ENCODE measurements around the gene RD3L. TPM values are rescaled to one million over a fixed set of nuclear protein-coding genes. Genes with fewer than 3 reads are reported as not detected.

RD3L gene
- polyA plus RNA-seq, 2 donors, result not detected

- no peak overlapping the region for H3K4me3 ChIP-seq (ENCODE audit: low read depth in 1 of 2, low read length in 2 of 2)
- peaks cover 0 to 19% of the 10 kb centered on the region in 2 donors for H3K36me3 ChIP-seq (ENCODE audit: control insufficient read depth in 2 of 2, insufficient read depth in 2 of 2, low read length in 1 of 2)
- WGBS, 2 donors, result 89 to 92% methylated on average over 6 of the region's 6 CpGs
- H3K9me3 ChIP-seq (ENCODE audit: control insufficient read depth in 2 of 2, insufficient read depth in 1 of 2, low read depth in 1 of 2, low read length in 1 of 2), result no peaks in the 10 kb centered on the region
- no peak overlapping the region for H3K27ac ChIP-seq (ENCODE audit: low read depth in 2 of 2, low read length in 1 of 2)
- no peaks in the 10 kb centered on the region for H3K27me3 ChIP-seq (ENCODE audit: control insufficient read depth in 1 of 2, insufficient read depth in 2 of 2, low read length in 2 of 2)
- no peaks in the 10 kb centered on the region for H3K4me1 ChIP-seq (ENCODE audit: control insufficient read depth in 2 of 2, insufficient read depth in 2 of 2, low read length in 1 of 2)
Observed at GRCh38 chr14:103915616-103916015, 26.7 kb downstream of the RD3L start.

- H3K27me3 ChIP-seq (ENCODE audit: control insufficient read depth in 1 of 2, insufficient read depth in 2 of 2, low read length in 2 of 2), result no peaks in the 10 kb centered on the region
- H3K36me3 ChIP-seq (ENCODE audit: control insufficient read depth in 2 of 2, insufficient read depth in 2 of 2, low read length in 1 of 2), result peaks cover 0 to 11% of the 10 kb centered on the region in 2 donors
- H3K4me1 ChIP-seq (ENCODE audit: control insufficient read depth in 2 of 2, insufficient read depth in 2 of 2, low read length in 1 of 2), result peaks cover 1 to 5% of the 10 kb centered on the region in 2 donors
- WGBS, 2 donors, result 78 to 79% methylated on average over 6 of the region's 6 CpGs
- no peaks in the 10 kb centered on the region for H3K9me3 ChIP-seq (ENCODE audit: control insufficient read depth in 2 of 2, insufficient read depth in 1 of 2, low read depth in 1 of 2, low read length in 1 of 2)
- no peak overlapping the region for H3K27ac ChIP-seq (ENCODE audit: low read depth in 2 of 2, low read length in 1 of 2)
- no peak overlapping the region for H3K4me3 ChIP-seq (ENCODE audit: low read depth in 1 of 2, low read length in 2 of 2)
Observed at GRCh38 chr14:103910984-103911383, 31.3 kb downstream of the RD3L start.

- peaks cover 0 to 11% of the 10 kb centered on the region in 2 donors for H3K36me3 ChIP-seq (ENCODE audit: control insufficient read depth in 2 of 2, insufficient read depth in 2 of 2, low read length in 1 of 2)
- peaks cover 1 to 5% of the 10 kb centered on the region in 2 donors for H3K4me1 ChIP-seq (ENCODE audit: control insufficient read depth in 2 of 2, insufficient read depth in 2 of 2, low read length in 1 of 2)
- no peaks in the 10 kb centered on the region for H3K27me3 ChIP-seq (ENCODE audit: control insufficient read depth in 1 of 2, insufficient read depth in 2 of 2, low read length in 2 of 2)
- H3K4me3 ChIP-seq (ENCODE audit: low read depth in 1 of 2, low read length in 2 of 2), result no peak overlapping the region
- no peaks in the 10 kb centered on the region for H3K9me3 ChIP-seq (ENCODE audit: control insufficient read depth in 2 of 2, insufficient read depth in 1 of 2, low read depth in 1 of 2, low read length in 1 of 2)
- H3K27ac ChIP-seq (ENCODE audit: low read depth in 2 of 2, low read length in 1 of 2), result peak overlapping the region; percentile 32 to 83
- 22 to 25% methylated on average over 20 of the region's 20 CpGs for WGBS, 2 donors
Observed at GRCh38 chr14:103910262-103910935, 31.9 kb downstream of the RD3L start.

GRCh38 chr14:103909531-103910261 is 32.6 kb downstream of the RD3L start:
- Histone ChIP-seq H3K4me1 (ENCODE audit: control insufficient read depth in 2 of 2, insufficient read depth in 2 of 2, low read length in 1 of 2) (peaks cover 1 to 5% of the 10 kb centered on the region in 2 donors), H3K27me3 (ENCODE audit: control insufficient read depth in 1 of 2, insufficient read depth in 2 of 2, low read length in 2 of 2) (no peaks in the 10 kb centered on the region), H3K4me3 (ENCODE audit: low read depth in 1 of 2, low read length in 2 of 2) (no peak overlapping the region), H3K36me3 (ENCODE audit: control insufficient read depth in 2 of 2, insufficient read depth in 2 of 2, low read length in 1 of 2) (peaks cover 0 to 11% of the 10 kb centered on the region in 2 donors), H3K27ac (ENCODE audit: low read depth in 2 of 2, low read length in 1 of 2) (peak overlapping the region; percentile 32 to 83), H3K9me3 (ENCODE audit: control insufficient read depth in 2 of 2, insufficient read depth in 1 of 2, low read depth in 1 of 2, low read length in 1 of 2) (no peaks in the 10 kb centered on the region)
- 71 to 73% methylated on average over 26 of the region's 26 CpGs for WGBS, 2 donors

GRCh38 chr14:103908580-103908979 is 33.7 kb downstream of the RD3L start:
- H3K9me3 ChIP-seq (ENCODE audit: control insufficient read depth in 2 of 2, insufficient read depth in 1 of 2, low read depth in 1 of 2, low read length in 1 of 2), result no peaks in the 10 kb centered on the region
- H3K4me3 ChIP-seq (ENCODE audit: low read depth in 1 of 2, low read length in 2 of 2), result no peak overlapping the region
- H3K36me3 ChIP-seq (ENCODE audit: control insufficient read depth in 2 of 2, insufficient read depth in 2 of 2, low read length in 1 of 2), result peaks cover 0 to 11% of the 10 kb centered on the region in 2 donors
- H3K27me3 ChIP-seq (ENCODE audit: control insufficient read depth in 1 of 2, insufficient read depth in 2 of 2, low read length in 2 of 2), result no peaks in the 10 kb centered on the region
- H3K27ac ChIP-seq (ENCODE audit: low read depth in 2 of 2, low read length in 1 of 2), result no peak overlapping the region
- H3K4me1 ChIP-seq (ENCODE audit: control insufficient read depth in 2 of 2, insufficient read depth in 2 of 2, low read length in 1 of 2), result peaks cover 1 to 5% of the 10 kb centered on the region in 2 donors
- 87 to 89% methylated on average over 4 of the region's 4 CpGs for WGBS, 2 donors

- H3K9me3 ChIP-seq (ENCODE audit: control insufficient read depth in 2 of 2, insufficient read depth in 1 of 2, low read depth in 1 of 2, low read length in 1 of 2), result no peaks in the 10 kb centered on the region
- no peak overlapping the region for H3K27ac ChIP-seq (ENCODE audit: low read depth in 2 of 2, low read length in 1 of 2)
- no peaks in the 10 kb centered on the region for H3K27me3 ChIP-seq (ENCODE audit: control insufficient read depth in 1 of 2, insufficient read depth in 2 of 2, low read length in 2 of 2)
- peaks cover 1 to 5% of the 10 kb centered on the region in 2 donors for H3K4me1 ChIP-seq (ENCODE audit: control insufficient read depth in 2 of 2, insufficient read depth in 2 of 2, low read length in 1 of 2)
- peaks cover 0 to 2% of the 10 kb centered on the region in 2 donors for H3K36me3 ChIP-seq (ENCODE audit: control insufficient read depth in 2 of 2, insufficient read depth in 2 of 2, low read length in 1 of 2)
- 60 to 65% methylated on average over 22 of the region's 22 CpGs for WGBS, 2 donors
- H3K4me3 ChIP-seq (ENCODE audit: low read depth in 1 of 2, low read length in 2 of 2), result no peak overlapping the region
Observed at GRCh38 chr14:103905842-103906456, 36.4 kb downstream of the RD3L start.

- Histone ChIP-seq H3K27me3 (ENCODE audit: control insufficient read depth in 1 of 2, insufficient read depth in 2 of 2, low read length in 2 of 2) (no peaks in the 10 kb centered on the region), H3K4me1 (ENCODE audit: control insufficient read depth in 2 of 2, insufficient read depth in 2 of 2, low read length in 1 of 2) (peaks cover 0 to 3% of the 10 kb centered on the region in 2 donors)
- WGBS, 2 donors, result 92 to 93% methylated on average over 2 of the region's 2 CpGs
Observed at GRCh38 chr14:103904493-103905107, 37.7 kb downstream of the RD3L start.

GRCh38 chr14:103899833-103900232 is 42.5 kb downstream of the RD3L start:
- Histone ChIP-seq H3K36me3 (ENCODE audit: control insufficient read depth in 2 of 2, insufficient read depth in 2 of 2, low read length in 1 of 2) (no peaks in the 10 kb centered on the region), H3K4me1 (ENCODE audit: control insufficient read depth in 2 of 2, insufficient read depth in 2 of 2, low read length in 1 of 2) (peaks cover 3 to 28% of the 10 kb centered on the region in 2 donors), H3K27me3 (ENCODE audit: control insufficient read depth in 1 of 2, insufficient read depth in 2 of 2, low read length in 2 of 2) (no peaks in the 10 kb centered on the region), H3K9me3 (ENCODE audit: control insufficient read depth in 2 of 2, insufficient read depth in 1 of 2, low read depth in 1 of 2, low read length in 1 of 2) (no peaks in the 10 kb centered on the region), H3K4me3 (ENCODE audit: low read depth in 1 of 2, low read length in 2 of 2) (no peak overlapping the region), H3K27ac (ENCODE audit: low read depth in 2 of 2, low read length in 1 of 2) (no peak overlapping the region)
- WGBS, 2 donors, result 77% methylated on average over 14 of the region's 14 CpGs

More at GRCh38 chr14:103904493-103905107, 37.7 kb downstream of the RD3L start:
- H3K9me3 ChIP-seq (ENCODE audit: control insufficient read depth in 2 of 2, insufficient read depth in 1 of 2, low read depth in 1 of 2, low read length in 1 of 2), result no peaks in the 10 kb centered on the region
- no peak overlapping the region for H3K27ac ChIP-seq (ENCODE audit: low read depth in 2 of 2, low read length in 1 of 2)
- H3K36me3 ChIP-seq (ENCODE audit: control insufficient read depth in 2 of 2, insufficient read depth in 2 of 2, low read length in 1 of 2), result peaks cover 0 to 2% of the 10 kb centered on the region in 2 donors
- no peak overlapping the region for H3K4me3 ChIP-seq (ENCODE audit: low read depth in 1 of 2, low read length in 2 of 2)

GRCh38 chr14:103899316-103899715 is 43.0 kb downstream of the RD3L start:
- WGBS, 2 donors, result 71% methylated on average over 13 of the region's 13 CpGs
- Histone ChIP-seq H3K9me3 (ENCODE audit: control insufficient read depth in 2 of 2, insufficient read depth in 1 of 2, low read depth in 1 of 2, low read length in 1 of 2) (no peaks in the 10 kb centered on the region), H3K36me3 (ENCODE audit: control insufficient read depth in 2 of 2, insufficient read depth in 2 of 2, low read length in 1 of 2) (no peaks in the 10 kb centered on the region), H3K4me3 (ENCODE audit: low read depth in 1 of 2, low read length in 2 of 2) (no peak overlapping the region), H3K4me1 (ENCODE audit: control insufficient read depth in 2 of 2, insufficient read depth in 2 of 2, low read length in 1 of 2) (peaks cover 3 to 33% of the 10 kb centered on the region in 2 donors), H3K27me3 (ENCODE audit: control insufficient read depth in 1 of 2, insufficient read depth in 2 of 2, low read length in 2 of 2) (no peaks in the 10 kb centered on the region), H3K27ac (ENCODE audit: low read depth in 2 of 2, low read length in 1 of 2) (no peak overlapping the region)

All from esophagus (tissue), 2 donors.